K562 (cell line): Measurements from ENCODE around the gene KLHL20. TPM values are rescaled to one million over a fixed set of nuclear protein-coding genes. Genes with fewer than 3 reads are reported as not detected.

Experiments
- BCLAF1 ChIP-seq, 2 experiments: fragments of 450-650 bp in 1 of 2; IDR thresholded peaks; 2 replicates each; pipeline ENCODE4 v1.6.1; 2011 to 2017; ENCODE audit warnings: low read depth in 2 of 2, antibody characterized with exemption in 1 of 2, borderline replicate concordance in 1 of 2, low read length in 1 of 2, mild to moderate bottlenecking in 1 of 2, mixed read lengths in 1 of 2; ENCODE audit not compliant: control insufficient read depth in 1 of 2
- CBFA2T3 ChIP-seq: fragments of 450-650 bp; IDR thresholded peaks from 2 replicates; pipeline ENCODE4 v1.6.1; 2017
- DNMT1 ChIP-seq: fragments of 450-650 bp; IDR thresholded peaks from 2 replicates; pipeline ENCODE4 v1.6.1; 2016; ENCODE audit warnings: antibody characterized with exemption, mild to moderate bottlenecking
- HDAC2 ChIP-seq: fragments of 450-650 bp; IDR thresholded peaks from 2 replicates; pipeline ENCODE4 v1.6.1; 2016; ENCODE audit warnings: mild to moderate bottlenecking
- HDGF ChIP-seq: fragments of 450-650 bp; IDR thresholded peaks from 2 replicates; pipeline ENCODE4 v1.6.1; 2016
- ID3 ChIP-seq, 2 experiments: fragments of 250-450 bp in 1 of 2; fragments of 450-650 bp in 1 of 2; sonication (Bioruptor Pico) in 1 of 2; IDR thresholded peaks; 2 replicates each; pipeline versions ENCODE4 v1.6.1 to v1.8.0; 2016 to 2021; ENCODE audit warnings: mild to moderate bottlenecking in 2 of 2, moderate library complexity in 2 of 2, missing compliant biosample characterization in 1 of 2, missing genetic modification characterization in 1 of 2
- KLF16 ChIP-seq: IDR thresholded peaks from 2 replicates; pipeline ENCODE4 v1.6.1; 2016; ENCODE audit warnings: antibody characterized with exemption
- MAFG ChIP-seq: fragments of 450-650 bp; conservative IDR thresholded peaks from 2 replicates; pipeline ENCODE4 v1.6.1; 2016; ENCODE audit warnings: missing genetic modification characterization, missing compliant biosample characterization
- MBD1 ChIP-seq: fragments of 250-450 bp; sonication (Bioruptor Pico); IDR thresholded peaks from 2 replicates; pipeline ENCODE4 v1.8.0; 2022; ENCODE audit warnings: inconsistent platforms
- NELFE ChIP-seq: IDR thresholded peaks from 2 replicates; pipeline ENCODE4 v1.6.1; 2011; ENCODE audit warnings: mild to moderate bottlenecking; ENCODE audit not compliant: insufficient read depth, insufficient read length
- PCBP1 ChIP-seq: fragments of 200-400 bp; formaldehyde crosslinking; IDR thresholded peaks from 2 replicates; pipeline ENCODE4 v1.6.1; 2018; ENCODE audit warnings: mild to moderate bottlenecking, low read depth, low read length; ENCODE audit not compliant: poor library complexity, severe bottlenecking
- RFX5 ChIP-seq: IDR thresholded peaks from 2 replicates; pipeline ENCODE4 v1.6.1; 2011; ENCODE audit warnings: low read depth, mild to moderate bottlenecking, improper control_type of control experiment, low read length
- SMAD2 ChIP-seq: fragments of 150-350 bp; IDR thresholded peaks from 2 replicates; pipeline ENCODE4 v1.6.1; 2014; ENCODE audit warnings: low read depth, mild to moderate bottlenecking, low read length
- TAF9B ChIP-seq: fragments of 450-650 bp; IDR thresholded peaks from 2 replicates; pipeline ENCODE4 v1.6.1; 2018; ENCODE audit warnings: mild to moderate bottlenecking; ENCODE audit not compliant: partially characterized antibody
- TEAD1 ChIP-seq, 2 experiments: fragments of 450-650 bp in 1 of 2; sonication (generic) in 1 of 2; formaldehyde crosslinking; IDR thresholded peaks; 2 replicates each; pipeline versions ENCODE4 v1.4.0 to v1.8.0; 2020 to 2022; ENCODE audit warnings: mild to moderate bottlenecking in 2 of 2, missing genetic modification reagents in 1 of 2
- U2AF2 ChIP-seq: fragments of 200-400 bp; formaldehyde crosslinking; optimal IDR thresholded peaks from 2 replicates; pipeline ENCODE3; 2017; ENCODE audit warnings: low read depth, mild to moderate bottlenecking, low read length
- WHSC1 ChIP-seq: IDR thresholded peaks from one replicate; pipeline ENCODE4 v1.6.1; 2012; ENCODE audit warnings: low read length, control low read depth, inconsistent platforms
- ZBED1 ChIP-seq: IDR thresholded peaks from 2 replicates; pipeline ENCODE4 v1.6.1; 2014
- ZNF384 ChIP-seq: IDR thresholded peaks from 2 replicates; pipeline ENCODE4 v1.6.1; 2012; ENCODE audit warnings: low read depth, low read length, improper control_type of control experiment
- ZNF449 ChIP-seq: fragments of 250-450 bp; sonication (Bioruptor Pico); IDR thresholded peaks from 2 replicates; pipeline ENCODE4 v1.8.0; 2022; ENCODE audit warnings: moderate library complexity, mild to moderate bottlenecking, inconsistent platforms
- ZNF511 ChIP-seq: sonication (generic); formaldehyde crosslinking; IDR thresholded peaks from 2 replicates; pipeline ENCODE4 v1.8.0; 2022; ENCODE audit warnings: mild to moderate bottlenecking, missing genetic modification reagents
- polyA plus RNA-seq, 8 experiments: library from polyadenylated mRNA; depleted of rRNA in 4 of 8; stranded (reverse) in 5 of 8; unstranded in 3 of 8; fragments of >200 nt; fragmentation: Nextera tagmentation in 2 of 8; fragmentation: Illumina TruSeq in 1 of 8; extraction: Ambion mirVana in 2 of 8; extraction: Trizol in 1 of 8; gene quantifications; 2 replicates each; pipeline versions ENCODE4 v1.2.1 to v1.2.3, GENCODE V29; 2011 to 2014; ENCODE audit warnings: inconsistent platforms in 1 of 8, missing spikeins in 1 of 8
- total RNA-seq, 7 experiments: library from RNA; depleted of rRNA in 6 of 7; stranded (reverse); fragments of >200 nt in 6 of 7; fragmentation: Illumina TruSeq in 2 of 7; extraction: Trizol in 2 of 7; gene quantifications; 2 replicates each; pipeline versions ENCODE4 v1.2.1 to v1.2.3, GENCODE V29; 2011 to 2021; ENCODE audit warnings: low replicate concordance in 1 of 7

The KLHL20 gene
- total and polyA plus RNA-seq, 9 of the 15 experiments (the other 6 are each of a cell fraction or from before 2014, with no cell fraction given) = 8.9 to 23.2 (median 16.8) TPM

GRCh38 chr1:173824315-173825081 is 109.7 kb downstream of the KLHL20 start, which contains the start of the genes CENPL and DARS2 (continued):
- TF ChIP-seq MAFG (tag) (no peak), PCBP1 (no peak), ZBED1 (peak; percentile 55; the same call in 1 of the 2 replicates), RFX5 (no peak), ZNF449 (CRISPR knock-in tag) (no peak), ZNF511 (no peak), NELFE (no peak), MBD1 (CRISPR knock-in tag) (no peak), TEAD1 (CRISPR knock-in tag; IDR thresholded peaks at IDR 0.05) (peak in 1 of 2 experiments; percentile 53; a peak in 2 of 4 replicates), DNMT1 (peak; percentile 24), CBFA2T3 (peak; percentile 43), BCLAF1 (IDR thresholded peaks at IDR 0.05; ENCODE audit: borderline replicate concordance in 1 of 2, control insufficient read depth in 1 of 2, low read depth in 2 of 2, low read length in 1 of 2) (0 out of 4 replicates have a peak, but pooled peaks of 1 of the 2 experiments have one; percentile 35), ID3 (CRISPR knock-in tag; IDR thresholded peaks at IDR 0.05) (no peak), ID3 (tag; IDR thresholded peaks at IDR 0.05) (peak; percentile 61; the same call in 1 of the 2 replicates), HDAC2 (peak; percentile 76), WHSC1 (no peak), SMAD2 (no peak), TAF9B (peak; percentile 85), U2AF2 (no peak), KLF16 (no peak), ZNF384 (no peak), HDGF (no peak)
